SK-N-SH (cell line): ENCODE data around the gene SRD5A1. TPM values are rescaled to one million over a fixed set of nuclear protein-coding genes. Genes with fewer than 3 reads are reported as not detected.

Experiments used
- CTCF ChIA-PET: fragments of 300-600, 350-600 bp; formaldehyde crosslinking; extraction: SDS; loops from one replicate; lab custom pipeline; 2021; lab: Yijun Ruan, JAX
- POLR2A ChIA-PET: fragments of 350-600 bp; sonication (Branson Sonifier 250); formaldehyde crosslinking; extraction: SDS; loops from one replicate; lab custom pipeline; 2020; ENCODE audit warnings: antibody characterized with exemption, inconsistent platforms; lab: Yijun Ruan, JAX
- DNase-seq: peaks from one replicate; pipeline ENCODE4 v3.0.0; 2012
- H2AFZ ChIP-seq: fragments of 200-600 bp; sonication (generic); 2 replicates; pipeline ENCODE4 v1.8.1; 2016; ENCODE audit warnings: antibody characterized with exemption, mild to moderate bottlenecking, low read depth
- H3F3A ChIP-seq: fragments of 200-600 bp; sonication (generic); replicated peaks from 2 replicates; pipeline ENCODE3; 2016; ENCODE audit warnings: antibody characterized with exemption, mild to moderate bottlenecking; ENCODE audit not compliant: insufficient read depth
- H3K27ac ChIP-seq, 2 experiments: fragments of 200-500 bp in 1 of 2; fragments of 200-600 bp in 1 of 2; sonication (Bioruptor generic) in 1 of 2; sonication (generic), shearing (Covaris generic) in 1 of 2; 2 replicates each; pipeline versions ENCODE4 v1.5.1 to v1.6.1; 2014 to 2016; ENCODE audit warnings: low read depth in 2 of 2, inconsistent platforms in 1 of 2, low read length in 1 of 2, mild to moderate bottlenecking in 1 of 2, mixed read lengths in 1 of 2
- H3K27me3 ChIP-seq: fragments of 200-600 bp; sonication (generic), shearing (Covaris generic); 2 replicates; pipeline ENCODE4 v1.6.1; 2016; ENCODE audit warnings: mixed run types; ENCODE audit not compliant: insufficient read depth
- H3K36me3 ChIP-seq, 2 experiments: fragments of 200-500 bp in 1 of 2; fragments of 200-600 bp in 1 of 2; sonication (Bioruptor generic) in 1 of 2; sonication (generic) in 1 of 2; replicated peaks in 1 of 2; 2 replicates each; pipeline versions ENCODE3 to v1.5.1; 2014 to 2016; ENCODE audit warnings: low read length in 1 of 2, mild to moderate bottlenecking in 1 of 2; ENCODE audit not compliant: insufficient read depth in 2 of 2, control insufficient read depth in 1 of 2
- H3K4me1 ChIP-seq, 2 experiments: fragments of 200-500 bp in 1 of 2; fragments of 200-600 bp in 1 of 2; sonication (Bioruptor generic) in 1 of 2; sonication (generic), shearing (Covaris generic) in 1 of 2; 2 replicates each; pipeline versions ENCODE4 v1.5.1 to v1.6.1; 2014 to 2016; ENCODE audit warnings: low read depth in 1 of 2, low read length in 1 of 2, mixed run types in 1 of 2; ENCODE audit not compliant: insufficient read depth in 2 of 2, control insufficient read depth in 1 of 2
- H3K4me2 ChIP-seq: fragments of 200-600 bp; sonication (generic), shearing (Covaris generic); 2 replicates; pipeline ENCODE4 v1.6.1; 2017; ENCODE audit warnings: mixed run types
- H3K4me3 ChIP-seq, 2 experiments: fragments of 200-500 bp in 1 of 2; fragments of 200-600 bp in 1 of 2; sonication (Bioruptor generic) in 1 of 2; sonication (generic), shearing (Covaris generic) in 1 of 2; 2 replicates each; pipeline versions ENCODE4 v1.5.1 to v1.8.1; 2014 to 2016; ENCODE audit warnings: low read depth in 2 of 2, inconsistent platforms in 1 of 2, low read length in 1 of 2, mild to moderate bottlenecking in 1 of 2, mixed read lengths in 1 of 2, moderate library complexity in 1 of 2
- H3K79me2 ChIP-seq: fragments of 200-600 bp; sonication (generic); 2 replicates; pipeline ENCODE4 v1.8.1; 2017; ENCODE audit warnings: mild to moderate bottlenecking; ENCODE audit not compliant: insufficient read depth
- H3K9ac ChIP-seq: fragments of 200-600 bp; sonication (generic); 2 replicates; pipeline ENCODE4 v1.6.1; 2017; ENCODE audit warnings: mixed run types
- H3K9me2 ChIP-seq: fragments of 200-600 bp; sonication (generic); 2 replicates; pipeline ENCODE4 v1.6.1; 2017; ENCODE audit warnings: mixed run types
- H3K9me3 ChIP-seq: fragments of 200-600 bp; sonication (generic); 2 replicates; pipeline ENCODE4 v1.6.1; 2017; ENCODE audit warnings: mixed run types, mild to moderate bottlenecking, moderate library complexity
- H4K20me1 ChIP-seq: fragments of 200-600 bp; sonication (generic); 2 replicates; pipeline ENCODE4 v1.6.1; 2017; ENCODE audit warnings: mild to moderate bottlenecking, mixed run types; ENCODE audit not compliant: insufficient read depth
- GABPA ChIP-seq: IDR thresholded peaks from 2 replicates; pipeline ENCODE4 v1.4.0; 2012; ENCODE audit warnings: low read depth, mild to moderate bottlenecking
- GATA2 ChIP-seq: sonication (generic); formaldehyde crosslinking; IDR thresholded peaks from 2 replicates; pipeline ENCODE4 v1.5.0; 2020; ENCODE audit warnings: mild to moderate bottlenecking, missing genetic modification reagents
- JUND ChIP-seq: IDR thresholded peaks from 2 replicates; pipeline ENCODE4 v1.4.0; 2012
- NFIC ChIP-seq: IDR thresholded peaks from 2 replicates; pipeline ENCODE4 v1.4.0; 2012; ENCODE audit warnings: borderline replicate concordance
- RAD21 ChIP-seq: IDR thresholded peaks from 2 replicates; pipeline ENCODE4 v1.6.1; 2012; ENCODE audit warnings: mild to moderate bottlenecking, low read length
- RFX5 ChIP-seq: IDR thresholded peaks from 2 replicates; pipeline ENCODE4 v1.6.1; 2012; ENCODE audit warnings: mild to moderate bottlenecking, improper control_type of control experiment, low read length
- RXRA ChIP-seq: IDR thresholded peaks from 2 replicates; pipeline ENCODE4 v1.4.0; 2012; ENCODE audit warnings: low read depth, mild to moderate bottlenecking, borderline replicate concordance
- SIN3A ChIP-seq: IDR thresholded peaks from 2 replicates; pipeline ENCODE4 v1.6.1; 2012; ENCODE audit warnings: low read depth, mild to moderate bottlenecking, low read length, moderate library complexity, borderline replicate concordance
- WGBS: methylation state at CpG from one replicate; pipeline ENCODE4 v1.1.6; 2017; ENCODE audit warnings: low lambda C conversion rate; 5-methylcytosine and 5-hydroxymethylcytosine counted together
- polyA plus RNA-seq, 3 experiments: library from polyadenylated mRNA; depleted of rRNA; stranded (reverse); fragments of >200 nt; gene quantifications; 2 replicates each; pipeline ENCODE4 v1.2.3, GENCODE V29; 2012
- TF ChIP-seq, protein P1 (sequence below): IDR thresholded peaks from 2 replicates; pipeline ENCODE4 v1.4.0; 2012; ENCODE audit warnings: low read depth, borderline replicate concordance

The SRD5A1 gene
- polyA plus RNA-seq, 1 of the 3 experiments (the other 2 are of a cell fraction) = 24.0 TPM

DNA sequence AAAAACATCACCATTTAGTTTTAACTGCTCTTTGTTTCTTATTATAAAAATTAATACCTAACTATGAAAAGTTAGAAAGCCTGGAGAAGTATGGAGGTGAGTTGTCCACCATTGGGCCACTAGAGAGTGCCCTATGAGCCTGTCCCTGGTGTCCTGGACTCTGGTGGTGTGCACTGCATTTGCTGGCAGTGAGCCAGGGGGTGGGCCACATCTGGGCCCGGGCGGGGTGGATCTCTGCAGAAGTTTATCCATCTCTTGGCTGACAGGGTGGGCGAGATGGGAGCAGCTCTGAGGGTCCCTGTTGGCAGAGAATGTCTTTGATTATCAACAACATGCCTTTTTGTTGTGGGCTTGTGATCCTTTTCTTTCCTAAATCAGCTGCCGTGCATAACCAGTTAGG, 88.2 kb downstream of the SRD5A1 start:
- Histone ChIP-seq H2AFZ (no peak overlapping the region), H3K79me2 (peaks cover 100% of the 10 kb centered on the region), H3K9me3 (no peaks in the 10 kb centered on the region), H3K27me3 (no peaks in the 10 kb centered on the region), H3K9me2 (no peaks in the 10 kb centered on the region), H3K9ac (no peak overlapping the region), H3K4me3 (no peak overlapping the region), H3K27ac (no peak overlapping the region), H3K4me2 (peak overlapping the region; percentile 80), H3K4me1 (peaks cover 43 to 58% of the 10 kb centered on the region in 2 experiments), H3F3A (no peaks in the 10 kb centered on the region), H4K20me1 (peaks cover 99% of the 10 kb centered on the region), H3K36me3 (peaks cover 4 to 13% of the 10 kb centered on the region in 2 experiments)
- WGBS = 100% methylated on average over 1 of the region's 4 CpGs
- POLR2A ChIA-PET = interaction anchor here (0.6 kb wide), 1 partner anchor 10 kb away, joined by 3 read pairs; no protein-coding TSS in a partner anchor
- DNase-seq = peak; percentile 69
- CTCF ChIA-PET = interaction anchor here (1.1 to 1.8 kb wide), 4 partner anchors 10 to 93 kb away, joined by 4 to 6 read pairs (median 4); partner anchors contain the start of gene SRD5A1
- TF ChIP-seq NFIC (peak; percentile 46), RAD21 (peak; percentile 30; the same call in 1 of the 2 replicates), RFX5 (no peak)

DNA sequence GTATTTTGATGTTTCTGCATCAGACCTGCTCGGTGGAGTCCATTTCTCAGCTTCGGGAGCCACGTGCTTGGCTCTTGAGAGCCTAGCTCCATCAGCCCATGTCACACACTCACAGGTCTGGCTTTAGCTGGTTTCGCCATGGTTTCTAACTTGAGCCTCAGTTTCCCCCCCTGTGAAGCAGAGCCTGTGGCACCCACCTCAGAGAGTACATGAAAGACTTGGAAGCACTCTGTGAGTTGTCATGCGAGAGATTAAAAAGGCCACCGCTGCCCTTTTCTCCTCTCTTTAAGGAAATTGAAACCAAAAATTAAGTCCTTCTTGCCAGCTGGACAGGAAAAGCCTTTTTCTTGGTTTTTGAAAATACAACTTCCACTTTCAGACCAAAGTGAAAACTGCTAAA, 88.8 kb downstream of the SRD5A1 start:
- no peak overlapping the region for H2AFZ ChIP-seq
- POLR2A ChIA-PET = interaction anchor here (0.6 kb wide), 1 partner anchor 10 kb away, joined by 3 read pairs; no protein-coding TSS in a partner anchor
- WGBS = 97% methylated on average over 2 of the region's 6 CpGs

More for the DNA sequence above, 88.8 kb downstream of the SRD5A1 start:
- no peak for TF ChIP-seq JUND
- TF ChIP-seq RXRA = no peak
- no peak for TF ChIP-seq SIN3A
- no peak for TF ChIP-seq GABPA
- no peak for TF ChIP-seq GATA2 (CRISPR knock-in tag)
- TF ChIP-seq, protein P1, sequence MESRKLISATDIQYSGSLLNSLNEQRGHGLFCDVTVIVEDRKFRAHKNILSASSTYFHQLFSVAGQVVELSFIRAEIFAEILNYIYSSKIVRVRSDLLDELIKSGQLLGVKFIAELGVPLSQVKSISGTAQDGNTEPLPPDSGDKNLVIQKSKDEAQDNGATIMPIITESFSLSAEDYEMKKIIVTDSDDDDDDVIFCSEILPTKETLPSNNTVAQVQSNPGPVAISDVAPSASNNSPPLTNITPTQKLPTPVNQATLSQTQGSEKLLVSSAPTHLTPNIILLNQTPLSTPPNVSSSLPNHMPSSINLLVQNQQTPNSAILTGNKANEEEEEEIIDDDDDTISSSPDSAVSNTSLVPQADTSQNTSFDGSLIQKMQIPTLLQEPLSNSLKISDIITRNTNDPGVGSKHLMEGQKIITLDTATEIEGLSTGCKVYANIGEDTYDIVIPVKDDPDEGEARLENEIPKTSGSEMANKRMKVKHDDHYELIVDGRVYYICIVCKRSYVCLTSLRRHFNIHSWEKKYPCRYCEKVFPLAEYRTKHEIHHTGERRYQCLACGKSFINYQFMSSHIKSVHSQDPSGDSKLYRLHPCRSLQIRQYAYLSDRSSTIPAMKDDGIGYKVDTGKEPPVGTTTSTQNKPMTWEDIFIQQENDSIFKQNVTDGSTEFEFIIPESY = no peak
- H3K4me2 ChIP-seq = peak overlapping the region; percentile 80
- H3K36me3 ChIP-seq = peaks cover 4 to 13% of the 10 kb centered on the region in 2 experiments
- peak overlapping the region in 1 of 2 experiments; percentile 45; a peak in 2 of 4 replicates for H3K4me3 ChIP-seq
- H3K79me2 ChIP-seq = peaks cover 100% of the 10 kb centered on the region
- no peaks in the 10 kb centered on the region for H3F3A ChIP-seq
- no peaks in the 10 kb centered on the region for H3K9me3 ChIP-seq
- peaks cover 99% of the 10 kb centered on the region for H4K20me1 ChIP-seq
- peak overlapping the region in 1 of 2 experiments; percentile 32; a peak in 3 of 4 replicates for H3K27ac ChIP-seq
- DNase-seq = no peak
- H3K9me2 ChIP-seq = no peaks in the 10 kb centered on the region
- peaks cover 38 to 58% of the 10 kb centered on the region in 2 experiments for H3K4me1 ChIP-seq
- no peaks in the 10 kb centered on the region for H3K27me3 ChIP-seq
- CTCF ChIA-PET = interaction anchor here (1.1 to 1.8 kb wide), 4 partner anchors 10 to 94 kb away, joined by 4 to 6 read pairs (median 4); partner anchors contain the start of gene SRD5A1
- H3K9ac ChIP-seq = peak overlapping the region; percentile 29; the same call in 1 of the 2 replicates
